ENCODE measurements around the gene NAXD.

The NAXD gene

DNA sequence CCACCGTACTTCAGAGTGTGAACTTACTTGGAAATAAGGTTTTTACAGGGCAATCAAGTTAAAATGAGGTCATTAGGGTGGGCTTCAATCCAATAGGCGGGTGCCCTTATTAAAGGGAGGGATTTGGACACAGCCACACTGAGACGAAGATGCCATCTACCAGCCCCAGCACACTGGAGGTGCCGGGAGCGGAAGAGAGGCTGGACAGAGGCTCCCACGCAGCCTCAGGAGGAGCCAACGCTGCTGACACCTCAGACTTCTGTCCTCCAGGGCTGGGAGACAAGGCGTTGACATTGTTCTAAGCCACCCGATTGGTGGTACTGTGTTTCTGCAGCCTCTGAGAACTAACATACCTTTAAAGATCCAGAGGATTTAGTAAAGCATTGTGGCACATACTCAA, 41.2 kb upstream of the NAXD start:
- no peak overlapping the region for H3K4me3 ChIP-seq
- DNase-seq (ENCODE audit: low spot score): no peak
- TF ChIP-seq, protein P1, sequence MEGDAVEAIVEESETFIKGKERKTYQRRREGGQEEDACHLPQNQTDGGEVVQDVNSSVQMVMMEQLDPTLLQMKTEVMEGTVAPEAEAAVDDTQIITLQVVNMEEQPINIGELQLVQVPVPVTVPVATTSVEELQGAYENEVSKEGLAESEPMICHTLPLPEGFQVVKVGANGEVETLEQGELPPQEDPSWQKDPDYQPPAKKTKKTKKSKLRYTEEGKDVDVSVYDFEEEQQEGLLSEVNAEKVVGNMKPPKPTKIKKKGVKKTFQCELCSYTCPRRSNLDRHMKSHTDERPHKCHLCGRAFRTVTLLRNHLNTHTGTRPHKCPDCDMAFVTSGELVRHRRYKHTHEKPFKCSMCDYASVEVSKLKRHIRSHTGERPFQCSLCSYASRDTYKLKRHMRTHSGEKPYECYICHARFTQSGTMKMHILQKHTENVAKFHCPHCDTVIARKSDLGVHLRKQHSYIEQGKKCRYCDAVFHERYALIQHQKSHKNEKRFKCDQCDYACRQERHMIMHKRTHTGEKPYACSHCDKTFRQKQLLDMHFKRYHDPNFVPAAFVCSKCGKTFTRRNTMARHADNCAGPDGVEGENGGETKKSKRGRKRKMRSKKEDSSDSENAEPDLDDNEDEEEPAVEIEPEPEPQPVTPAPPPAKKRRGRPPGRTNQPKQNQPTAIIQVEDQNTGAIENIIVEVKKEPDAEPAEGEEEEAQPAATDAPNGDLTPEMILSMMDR (IDR thresholded peaks at IDR 0.05): no peak
- H3K27ac ChIP-seq: no peak overlapping the region

GRCh38 chr13:110575322-110576069, 39.8 kb upstream of the NAXD start:
- no peak for DNase-seq (ENCODE audit: low spot score)
- Histone ChIP-seq H3K4me3 (no peak overlapping the region), H3K27ac (no peak overlapping the region)
- TF ChIP-seq, protein P1 (IDR thresholded peaks at IDR 0.05): no peak

- DNase-seq (ENCODE audit: low spot score): no peak
- TF ChIP-seq, protein P1 (IDR thresholded peaks at IDR 0.05): no peak
- Histone ChIP-seq H3K4me3 (no peak overlapping the region), H3K27ac (no peak overlapping the region)
These were observed 39.3 kb upstream of the NAXD start for GRCh38 chr13:110576070-110576394.

GRCh38 chr13:110576736-110577476, 38.4 kb upstream of the NAXD start:
- no peak for DNase-seq (ENCODE audit: low spot score)
- H3K27ac ChIP-seq: no peak overlapping the region
- no peak overlapping the region for H3K4me3 ChIP-seq
- TF ChIP-seq, protein P1 (IDR thresholded peaks at IDR 0.05): no peak

GRCh38 chr13:110578363-110578762, 37.0 kb upstream of the NAXD start:
- no peak for DNase-seq (ENCODE audit: low spot score)

DNA sequence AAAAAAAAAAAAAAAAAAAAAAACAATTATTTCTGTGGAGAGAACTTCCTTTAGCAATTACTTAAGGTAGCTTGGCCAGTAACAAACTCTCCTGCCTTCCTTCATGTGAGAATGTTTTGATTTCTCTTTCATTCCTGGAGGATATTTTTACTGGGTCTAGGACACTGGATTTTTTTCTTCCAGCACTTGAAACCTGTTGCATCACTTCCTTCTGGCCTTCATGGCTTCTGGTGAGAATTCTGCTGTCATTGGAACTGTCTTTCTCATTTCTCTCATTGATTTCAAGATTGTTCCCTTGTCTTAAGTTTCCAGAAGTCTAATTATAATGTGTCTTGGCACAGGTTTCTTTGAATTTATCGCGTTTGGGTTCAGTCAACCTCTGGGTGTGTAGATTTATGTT, 34.5 kb upstream of the NAXD start:
- Histone ChIP-seq H3K4me3 (no peak overlapping the region), H3K27ac (no peak overlapping the region)
- TF ChIP-seq, protein P1 (IDR thresholded peaks at IDR 0.05): no peak
- DNase-seq (ENCODE audit: low spot score): no peak

More at GRCh38 chr13:110578363-110578762, 37.0 kb upstream of the NAXD start:
- TF ChIP-seq, protein P1 (IDR thresholded peaks at IDR 0.05): no peak
- Histone ChIP-seq H3K27ac (no peak overlapping the region), H3K4me3 (no peak overlapping the region)
